IMR-90 (cell line): ENCODE measurements around the gene GPRIN3. TPM values are rescaled to one million over a fixed set of nuclear protein-coding genes. Genes with fewer than 3 reads are reported as not detected.

Source experiments
- ATAC-seq: fragments of 200-7000 bp; cut with Tn5 transposase; 2 replicates; pipeline ENCODE4 v1.9.1; 2020; ENCODE audit warnings: low read depth, mild to moderate bottlenecking, moderate library complexity
- BruUV-seq: library from RNA; stranded (reverse); fragments of 400-500 nt; replicated peaks from 2 replicates; lab custom pipeline; 2021; lab: Mats Ljungman, UMichigan
- CTCF ChIA-PET: fragments of 300-600 bp; formaldehyde crosslinking; extraction: SDS; loops from one replicate; lab custom pipeline; 2021; ENCODE audit warnings: antibody characterized with exemption; lab: Yijun Ruan, JAX
- POLR2A ChIA-PET: fragments of 300-600 bp; sonication (Branson Sonifier 250); formaldehyde crosslinking; loops from one replicate; lab custom pipeline; 2022; ENCODE audit warnings: antibody characterized with exemption; ENCODE audit not compliant: unreplicated experiment; lab: Charles Lee
- DNase-seq: peaks from one replicate; pipeline ENCODE4 v3.0.0; 2013
- H2AFZ ChIP-seq: replicated peaks from 2 replicates; pipeline ENCODE3; 2013; ENCODE audit warnings: low read length, mild to moderate bottlenecking; ENCODE audit not compliant: poor library complexity
- H2AK5ac ChIP-seq: 2 replicates; pipeline ENCODE4 v1.6.1; 2013; ENCODE audit warnings: low read depth, low read length, inconsistent platforms
- H2AK9ac ChIP-seq: replicated peaks from 2 replicates; pipeline ENCODE3; 2013; ENCODE audit warnings: mild to moderate bottlenecking, low read depth, low read length, moderate library complexity; ENCODE audit not compliant: poor library complexity
- H2BK120ac ChIP-seq: 2 replicates; pipeline ENCODE4 v1.6.1; 2013; ENCODE audit warnings: low read depth, low read length, inconsistent platforms
- H2BK15ac ChIP-seq: 3 replicates; pipeline ENCODE4 v1.6.1; 2013; ENCODE audit warnings: low read depth, low read length, inconsistent platforms
- H2BK20ac ChIP-seq: 2 replicates; pipeline ENCODE4 v1.6.1; 2013; ENCODE audit warnings: low read depth, mild to moderate bottlenecking, inconsistent platforms, low read length, moderate library complexity
- H2BK5ac ChIP-seq: 2 replicates; pipeline ENCODE4 v1.6.1; 2013; ENCODE audit warnings: mild to moderate bottlenecking, low read depth, low read length, inconsistent platforms; ENCODE audit not compliant: poor library complexity, severe bottlenecking
- H3K14ac ChIP-seq: replicated peaks from 2 replicates; pipeline ENCODE4 v1.6.1; 2013; ENCODE audit warnings: low read depth, low read length, inconsistent platforms
- H3K18ac ChIP-seq: 2 replicates; pipeline ENCODE4 v1.6.1; 2013; ENCODE audit warnings: low read depth, low read length, control low read depth
- H3K23ac ChIP-seq: 2 replicates; pipeline ENCODE4 v1.6.1; 2013; ENCODE audit warnings: low read depth, low read length, inconsistent platforms
- H3K27ac ChIP-seq: 2 replicates; pipeline ENCODE4 v1.5.1; 2013; ENCODE audit warnings: mild to moderate bottlenecking, control low read depth, low read length; ENCODE audit not compliant: insufficient read depth
- H3K27me3 ChIP-seq: 2 replicates; pipeline ENCODE4 v1.6.1; 2013; ENCODE audit warnings: low read length; ENCODE audit not compliant: control insufficient read depth, insufficient read depth
- H3K36me3 ChIP-seq: 2 replicates; pipeline ENCODE4 v1.6.1; 2013; ENCODE audit warnings: low read length, mixed read lengths; ENCODE audit not compliant: control insufficient read depth, insufficient read depth
- H3K4ac ChIP-seq: 2 replicates; pipeline ENCODE4 v1.6.1; 2013; ENCODE audit warnings: low read depth, low read length, inconsistent platforms
- H3K4me1 ChIP-seq: 2 replicates; pipeline ENCODE4 v1.6.1; 2013; ENCODE audit warnings: low read length, mixed read lengths; ENCODE audit not compliant: control insufficient read depth, insufficient read depth
- H3K4me2 ChIP-seq: 2 replicates; pipeline ENCODE4 v1.6.1; 2013; ENCODE audit warnings: low read depth, mild to moderate bottlenecking, control low read depth, low read length, moderate library complexity
- H3K4me3 ChIP-seq: 2 replicates; pipeline ENCODE4 v1.5.1; 2013; ENCODE audit warnings: low read depth, mild to moderate bottlenecking, control low read depth, low read length, moderate library complexity; ENCODE audit not compliant: insufficient read depth
- H3K56ac ChIP-seq: 2 replicates; pipeline ENCODE4 v1.6.1; 2013; ENCODE audit warnings: low read length, inconsistent platforms; ENCODE audit not compliant: insufficient read depth; ENCODE audit errors: extremely low read depth
- H3K79me1 ChIP-seq, 2 experiments: 2 replicates each; pipeline ENCODE4 v1.6.1; 2013; ENCODE audit warnings: low read length in 2 of 2, inconsistent platforms in 1 of 2, low read depth in 1 of 2
- H3K9ac ChIP-seq: 2 replicates; pipeline ENCODE4 v1.6.1; 2013; ENCODE audit warnings: low read depth, low read length, control low read depth
- H3K9me1 ChIP-seq: 2 replicates; pipeline ENCODE4 v1.6.1; 2013; ENCODE audit warnings: low read length, inconsistent platforms; ENCODE audit not compliant: insufficient read depth
- H3K9me3 ChIP-seq: 2 replicates; pipeline ENCODE4 v1.6.1; 2013; ENCODE audit warnings: low read length; ENCODE audit not compliant: control insufficient read depth, insufficient read depth
- H4K20me1 ChIP-seq: 2 replicates; pipeline ENCODE4 v1.6.1; 2013; ENCODE audit warnings: low read length, inconsistent platforms; ENCODE audit not compliant: insufficient read depth
- H4K5ac ChIP-seq: 2 replicates; pipeline ENCODE4 v1.6.1; 2013; ENCODE audit warnings: mild to moderate bottlenecking, low read depth, low read length, control low read depth
- H4K8ac ChIP-seq, 2 experiments: 2 replicates each; pipeline ENCODE4 v1.6.1; 2013; ENCODE audit warnings: low read depth in 2 of 2, low read length in 2 of 2, control low read depth in 1 of 2, inconsistent platforms in 1 of 2
- H4K91ac ChIP-seq: 2 replicates; pipeline ENCODE4 v1.6.1; 2013; ENCODE audit warnings: low read depth, low read length, inconsistent platforms; ENCODE audit not compliant: insufficient read depth
- FOS ChIP-seq: fragments of 150-350 bp; IDR thresholded peaks from 2 replicates; pipeline ENCODE4 v1.6.1; 2016; ENCODE audit warnings: low read depth, low read length
- MAFK ChIP-seq: IDR thresholded peaks from 2 replicates; pipeline ENCODE4 v1.6.1; 2012; ENCODE audit warnings: low read depth, low read length, improper control_type of control experiment
- MAZ ChIP-seq: IDR thresholded peaks from 2 replicates; pipeline ENCODE4 v1.6.1; 2012; ENCODE audit warnings: low read depth, mild to moderate bottlenecking, low read length, improper control_type of control experiment, moderate library complexity, borderline replicate concordance
- POLR2A ChIP-seq: IDR thresholded peaks from 2 replicates; pipeline ENCODE4 v1.6.1; 2012; ENCODE audit warnings: mild to moderate bottlenecking, low read depth, low read length
- RAD21 ChIP-seq: IDR thresholded peaks from 2 replicates; pipeline ENCODE4 v1.6.1; 2012; ENCODE audit warnings: low read length, improper control_type of control experiment
- RCOR1 ChIP-seq: IDR thresholded peaks from 2 replicates; pipeline ENCODE4 v1.6.1; 2012; ENCODE audit warnings: mild to moderate bottlenecking, low read length, improper control_type of control experiment; ENCODE audit not compliant: insufficient replicate concordance
- RFX5 ChIP-seq: IDR thresholded peaks from 2 replicates; pipeline ENCODE4 v1.8.0; 2012; ENCODE audit warnings: low read depth, mild to moderate bottlenecking, low read length, moderate library complexity
- WGBS, 2 experiments: methylation state at CpG; one replicate each; pipeline versions ENCODE4 v1.1.5 to v1.1.7; 2013; ENCODE audit warnings: missing lambda C conversion rate in 2 of 2; ENCODE audit not compliant: insufficient read length in 1 of 2; ENCODE audit errors: extremely low coverage in 2 of 2; 5-methylcytosine and 5-hydroxymethylcytosine counted together
- dilution Hi-C: fragments of 300-500 bp; cut with HindIII; formaldehyde crosslinking; loops from one replicate; pipeline ENCODE4 v1.14.3; 2018; ENCODE audit warnings: low sequenced_read_pairs; ENCODE audit not compliant: unreplicated experiment
- in situ Hi-C: fragments of 300-500 bp; cut with MboI; formaldehyde crosslinking; loops from 3 replicates; pipeline ENCODE4 v1.14.3; 2019; ENCODE audit warnings: low sequenced_read_pairs, inconsistent platforms, mixed read lengths
- intact Hi-C: fragments of 100-400 bp; cut with micrococcal nuclease; formaldehyde crosslinking; loops from 2 replicates; pipeline ENCODE4 v1.10.0; 2022
- polyA plus RNA-seq, 3 experiments: library from polyadenylated mRNA; depleted of rRNA; stranded (reverse); fragments of >200 nt; gene quantifications; 2 replicates each; pipeline ENCODE4 v1.2.3, GENCODE V29; 2012; ENCODE audit warnings: low replicate concordance in 1 of 3
- total RNA-seq: library from RNA; depleted of rRNA; stranded (reverse); fragments of >200 nt; gene quantifications from 2 replicates; pipeline ENCODE4 v1.2.3, GENCODE V29; 2012
- TF ChIP-seq, protein P1 (sequence below): conservative IDR thresholded peaks from 2 replicates; pipeline ENCODE4 v1.5.1; 2012; ENCODE audit warnings: mild to moderate bottlenecking, low read depth, low read length, improper control_type of control experiment

Gene GPRIN3
- total and polyA plus RNA-seq, 2 of the 4 experiments (the other 2 are of a cell fraction), result under 0.01 TPM; not detected in 1

DNA sequence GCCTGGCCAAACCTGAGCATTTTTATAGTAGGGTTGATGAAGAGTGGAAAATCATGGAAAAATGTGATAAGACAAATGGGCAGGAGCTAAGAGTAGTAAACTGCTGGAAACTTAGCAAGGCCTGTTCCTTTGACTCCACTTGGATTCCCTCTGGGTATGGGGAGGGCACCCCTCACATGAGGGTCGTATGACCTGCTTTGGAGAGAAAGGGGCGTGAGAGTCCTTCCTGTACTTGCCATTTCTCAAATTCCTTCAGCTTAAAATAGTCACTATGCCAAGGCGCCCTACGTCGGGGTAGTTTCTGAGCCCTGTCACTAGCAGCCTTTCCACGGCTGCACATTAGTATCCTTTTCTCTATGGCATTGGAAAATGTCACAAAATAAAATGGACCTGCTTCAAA is 49.1 kb downstream of the GPRIN3 start:
- TF ChIP-seq POLR2A, result no peak
- TF ChIP-seq RAD21, result no peak
- TF ChIP-seq MAZ, result no peak
- no peak for TF ChIP-seq RCOR1
- TF ChIP-seq, protein P1, sequence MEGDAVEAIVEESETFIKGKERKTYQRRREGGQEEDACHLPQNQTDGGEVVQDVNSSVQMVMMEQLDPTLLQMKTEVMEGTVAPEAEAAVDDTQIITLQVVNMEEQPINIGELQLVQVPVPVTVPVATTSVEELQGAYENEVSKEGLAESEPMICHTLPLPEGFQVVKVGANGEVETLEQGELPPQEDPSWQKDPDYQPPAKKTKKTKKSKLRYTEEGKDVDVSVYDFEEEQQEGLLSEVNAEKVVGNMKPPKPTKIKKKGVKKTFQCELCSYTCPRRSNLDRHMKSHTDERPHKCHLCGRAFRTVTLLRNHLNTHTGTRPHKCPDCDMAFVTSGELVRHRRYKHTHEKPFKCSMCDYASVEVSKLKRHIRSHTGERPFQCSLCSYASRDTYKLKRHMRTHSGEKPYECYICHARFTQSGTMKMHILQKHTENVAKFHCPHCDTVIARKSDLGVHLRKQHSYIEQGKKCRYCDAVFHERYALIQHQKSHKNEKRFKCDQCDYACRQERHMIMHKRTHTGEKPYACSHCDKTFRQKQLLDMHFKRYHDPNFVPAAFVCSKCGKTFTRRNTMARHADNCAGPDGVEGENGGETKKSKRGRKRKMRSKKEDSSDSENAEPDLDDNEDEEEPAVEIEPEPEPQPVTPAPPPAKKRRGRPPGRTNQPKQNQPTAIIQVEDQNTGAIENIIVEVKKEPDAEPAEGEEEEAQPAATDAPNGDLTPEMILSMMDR, result no peak
- no peak for TF ChIP-seq MAFK
- no peak for TF ChIP-seq FOS
- TF ChIP-seq RFX5, result no peak
- WGBS, 2 experiments, result no CpG with 5 or more reads among the region's 6 CpGs
- Histone ChIP-seq H3K27ac (no peak overlapping the region), H3K23ac (no peak overlapping the region), H3K4ac (no peak overlapping the region), H2BK15ac (no peak overlapping the region), H3K9me1 (no peaks in the 10 kb centered on the region), H3K4me1 (no peaks in the 10 kb centered on the region), H3K56ac (no peak overlapping the region), H3K79me1 (no peaks in the 10 kb centered on the region), H3K27me3 (peaks cover 2% of the 10 kb centered on the region), H4K20me1 (no peaks in the 10 kb centered on the region), H4K91ac (no peak overlapping the region), H3K14ac (no peak overlapping the region), H3K9ac (no peak overlapping the region), H3K18ac (no peak overlapping the region), H3K4me2 (no peak overlapping the region), H2BK20ac (no peak overlapping the region), H4K8ac (no peak overlapping the region), H3K9me3 (no peaks in the 10 kb centered on the region), H2AK5ac (no peak overlapping the region), H3K36me3 (no peaks in the 10 kb centered on the region), H2BK5ac (no peak overlapping the region), H2AFZ (no peak overlapping the region), H2BK120ac (no peak overlapping the region), H2AK9ac (no peak overlapping the region), H3K4me3 (no peak overlapping the region), H4K5ac (no peak overlapping the region)
- intact Hi-C loops (loop anchor here (10.0 kb wide), 1 partner anchor 646 kb away; no protein-coding TSS in a partner anchor), dilution Hi-C loops (no loop called here), in situ Hi-C loops (no loop called here)
- POLR2A ChIA-PET, result no interaction called here
- DNase-seq, result no peak
- no TSS peak for BruUV-seq
- CTCF ChIA-PET, result no interaction called here
- no peak for ATAC-seq
